Measurements from ENCODE around the gene OGFOD2.

GRCh38 chr12:123019841-123020138, 44.7 kb downstream of the OGFOD2 start:
- TF ChIP-seq CTCF (IDR thresholded peaks at IDR 0.05; ENCODE audit: low read length) (no peak), EZH2phosphoT487 (IDR thresholded peaks at IDR 0.05; ENCODE audit: low read length) (no peak), EZH2 (optimal IDR thresholded peaks at IDR 0.05; ENCODE audit: low read depth, low read length) (no peak)

All from MM.1S (cell line).